Testis (tissue), 2 donors: ENCODE measurements around the gene BRSK2.

ENCODE experiments used
- CTCF ChIP-seq, 3 experiments: fragments of 450-650 bp in 2 of 3; fragments of 200-600 bp in 1 of 3; sonication (generic) in 1 of 3; IDR thresholded peaks; one replicate each; pipeline ENCODE4 v1.5.1; 2016 to 2019; ENCODE audit warnings: antibody characterized with exemption in 3 of 3, mild to moderate bottlenecking in 2 of 3, moderate library complexity in 1 of 3
- POLR2A ChIP-seq: fragments of 450-650 bp; IDR thresholded peaks from one replicate; pipeline ENCODE4 v1.6.1; 2017; ENCODE audit warnings: antibody characterized with exemption, mild to moderate bottlenecking, moderate library complexity

GRCh38 chr11:1488575-1489180, 98.9 kb downstream of the BRSK2 start:
- TF ChIP-seq CTCF (IDR thresholded peaks at IDR 0.05) (no peak), POLR2A (no peak)
